NCI-H146 (cell line): Measurements from ENCODE around the gene ARL15.

Source experiments
- DNase-seq: peaks from one replicate; lab custom pipeline; 2025; lab: John Stamatoyannopoulos, UW

ARL15 gene

GRCh38 chr5:54282876-54283275 lies 27.5 kb downstream of the ARL15 start:
- DNase-seq, result no peak

- DNase-seq, result no peak
Measured at GRCh38 chr5:54281960-54282692, 28.2 kb downstream of the ARL15 start.

GRCh38 chr5:54279960-54280359 lies 30.4 kb downstream of the ARL15 start:
- DNase-seq, result no peak

GRCh38 chr5:54278979-54279717 lies 31.2 kb downstream of the ARL15 start:
- DNase-seq, result no peak

GRCh38 chr5:54278036-54278830 lies 32.1 kb downstream of the ARL15 start:
- no peak for DNase-seq

GRCh38 chr5:54276048-54276447 lies 34.3 kb downstream of the ARL15 start:
- DNase-seq, result no peak

- no peak for DNase-seq
Measured at GRCh38 chr5:54275361-54275760, 35.0 kb downstream of the ARL15 start.

- DNase-seq, result no peak
Measured at GRCh38 chr5:54274944-54275343, 35.4 kb downstream of the ARL15 start.

- no peak for DNase-seq
Measured at GRCh38 chr5:54273715-54274114, 36.7 kb downstream of the ARL15 start.

- DNase-seq, result no peak
Measured at GRCh38 chr5:54272746-54273145, 37.6 kb downstream of the ARL15 start.

GRCh38 chr5:54270326-54270725 lies 40.0 kb downstream of the ARL15 start:
- DNase-seq, result no peak

- DNase-seq, result no peak
Measured at GRCh38 chr5:54264574-54264973, 45.8 kb downstream of the ARL15 start.

GRCh38 chr5:54263447-54263846 lies 46.9 kb downstream of the ARL15 start:
- DNase-seq, result no peak

GRCh38 chr5:54261596-54261995 lies 48.8 kb downstream of the ARL15 start:
- DNase-seq, result no peak

- DNase-seq, result no peak
Measured at GRCh38 chr5:54259981-54260380, 50.4 kb downstream of the ARL15 start.

- DNase-seq, result no peak
Measured at GRCh38 chr5:54259090-54259489, 51.3 kb downstream of the ARL15 start.

GRCh38 chr5:54257366-54258118 lies 52.8 kb downstream of the ARL15 start:
- DNase-seq, result peak; percentile 22

GRCh38 chr5:54254482-54255198 lies 55.7 kb downstream of the ARL15 start:
- no peak for DNase-seq

- DNase-seq, result peak; percentile 35
Measured at GRCh38 chr5:54251981-54252380, 58.4 kb downstream of the ARL15 start.

- DNase-seq, result no peak
Measured at GRCh38 chr5:54249210-54250028, 61.0 kb downstream of the ARL15 start.
